SK-N-SH treated with all-trans-retinoic acid at 6 μM for 48 hours (cell line): ENCODE results near the gene SHANK3.

Experiments
- ATAC-seq: fragments of 200-7000 bp; cut with Tn5 transposase; 3 replicates; pipeline ENCODE4 v1.9.1; 2020; ENCODE audit warnings: mild to moderate bottlenecking, moderate library complexity
- ARNTL ChIP-seq: fragments of 450-650 bp; formaldehyde crosslinking; IDR thresholded peaks from 2 replicates; pipeline ENCODE4 v1.5.0; 2020; ENCODE audit warnings: low read depth, mild to moderate bottlenecking, moderate library complexity, borderline replicate concordance
- BACH2 ChIP-seq: fragments of 250-450 bp; sonication (Bioruptor Pico); IDR thresholded peaks from 2 replicates; pipeline ENCODE4 v1.9.0; 2021; ENCODE audit warnings: mild to moderate bottlenecking, borderline replicate concordance
- CSDC2 ChIP-seq: fragments of 250-450 bp; sonication (Bioruptor Pico); IDR thresholded peaks from 2 replicates; pipeline ENCODE4 v1.5.0; 2020; ENCODE audit warnings: mild to moderate bottlenecking, moderate library complexity
- ESRRG ChIP-seq: fragments of 250-450 bp; sonication (Bioruptor Pico); IDR thresholded peaks from 2 replicates; pipeline ENCODE4 v1.6.1; 2021; ENCODE audit warnings: mild to moderate bottlenecking
- GLIS3 ChIP-seq: fragments of 250-450 bp; sonication (Bioruptor Pico); IDR thresholded peaks from 2 replicates; pipeline ENCODE4 v1.5.0; 2020; ENCODE audit warnings: mild to moderate bottlenecking, moderate library complexity
- ISL1 ChIP-seq: fragments of 250-450 bp; sonication (Bioruptor Pico); IDR thresholded peaks from 2 replicates; pipeline ENCODE4 v2.1.2; 2022; ENCODE audit warnings: mild to moderate bottlenecking, moderate library complexity
- OSR1 ChIP-seq: fragments of 250-450 bp; sonication (Bioruptor Pico); IDR thresholded peaks from 2 replicates; pipeline ENCODE4 v1.8.0; 2022; ENCODE audit warnings: moderate library complexity, mild to moderate bottlenecking, inconsistent platforms
- PPARA ChIP-seq: fragments of 250-450 bp; sonication (Bioruptor Pico); IDR thresholded peaks from 2 replicates; pipeline ENCODE4 v1.5.0; 2020; ENCODE audit warnings: mild to moderate bottlenecking, borderline replicate concordance
- RARB ChIP-seq: fragments of 250-450 bp; sonication (Bioruptor Pico); IDR thresholded peaks from 2 replicates; pipeline ENCODE4 v1.8.0; 2021; ENCODE audit warnings: mild to moderate bottlenecking, moderate library complexity
- SNAI2 ChIP-seq: fragments of 250-450 bp; sonication (Bioruptor Pico); IDR thresholded peaks from 2 replicates; pipeline ENCODE4 v1.5.0; 2020; ENCODE audit warnings: mild to moderate bottlenecking, moderate library complexity
- TCF4 ChIP-seq: fragments of 250-450 bp; sonication (Bioruptor Pico); IDR thresholded peaks from 2 replicates; pipeline ENCODE4 v1.8.0; 2021; ENCODE audit warnings: mild to moderate bottlenecking, moderate library complexity, borderline replicate concordance
- TOX ChIP-seq: fragments of 250-450 bp; sonication (Bioruptor Pico); IDR thresholded peaks from 2 replicates; pipeline ENCODE4 v1.8.0; 2021; ENCODE audit warnings: mild to moderate bottlenecking, moderate library complexity, borderline replicate concordance
- TSHZ2 ChIP-seq: fragments of 250-450 bp; sonication (Bioruptor Pico); IDR thresholded peaks from 2 replicates; pipeline ENCODE4 v1.5.0; 2020; ENCODE audit warnings: mild to moderate bottlenecking, moderate library complexity
- ZC3H10 ChIP-seq: fragments of 250-450 bp; sonication (Bioruptor Pico); IDR thresholded peaks from 2 replicates; pipeline ENCODE4 v1.5.1; 2021; ENCODE audit warnings: mild to moderate bottlenecking, moderate library complexity
- ZFP3 ChIP-seq: fragments of 250-450 bp; sonication (Bioruptor Pico); IDR thresholded peaks from 2 replicates; pipeline ENCODE4 v1.5.0; 2020; ENCODE audit warnings: mild to moderate bottlenecking, moderate library complexity
- ZFP30 ChIP-seq: fragments of 450-650 bp; formaldehyde crosslinking; IDR thresholded peaks from 2 replicates; pipeline ENCODE4 v1.5.0; 2022; ENCODE audit warnings: mild to moderate bottlenecking, moderate library complexity
- ZNF565 ChIP-seq: fragments of 450-650 bp; formaldehyde crosslinking; conservative IDR thresholded peaks from 2 replicates; pipeline ENCODE4 v1.5.0; 2020; ENCODE audit warnings: low read depth, mild to moderate bottlenecking, moderate library complexity
- ZNF70 ChIP-seq: fragments of 450-650 bp; formaldehyde crosslinking; IDR thresholded peaks from 2 replicates; pipeline ENCODE4 v1.5.0; 2020; ENCODE audit warnings: mild to moderate bottlenecking, moderate library complexity
- ZNF8 ChIP-seq: fragments of 450-650 bp; formaldehyde crosslinking; IDR thresholded peaks from 2 replicates; pipeline ENCODE4 v1.5.0; 2020; ENCODE audit warnings: mild to moderate bottlenecking, moderate library complexity
- TF ChIP-seq, protein P1 (sequence below): fragments of 250-450 bp; sonication (Bioruptor Pico); IDR thresholded peaks from 2 replicates; pipeline ENCODE4 v1.5.1; 2021; ENCODE audit warnings: mild to moderate bottlenecking, moderate library complexity
- TF ChIP-seq, protein P2 (sequence below): fragments of 250-450 bp; sonication (Bioruptor Pico); IDR thresholded peaks from 2 replicates; pipeline ENCODE4 v1.5.1; 2020; ENCODE audit warnings: low read depth, mild to moderate bottlenecking, moderate library complexity

SHANK3 gene

GRCh38 chr22:50699001-50699755 lies 26.6 kb downstream of the SHANK3 start:
- ATAC-seq, result no peak

DNA sequence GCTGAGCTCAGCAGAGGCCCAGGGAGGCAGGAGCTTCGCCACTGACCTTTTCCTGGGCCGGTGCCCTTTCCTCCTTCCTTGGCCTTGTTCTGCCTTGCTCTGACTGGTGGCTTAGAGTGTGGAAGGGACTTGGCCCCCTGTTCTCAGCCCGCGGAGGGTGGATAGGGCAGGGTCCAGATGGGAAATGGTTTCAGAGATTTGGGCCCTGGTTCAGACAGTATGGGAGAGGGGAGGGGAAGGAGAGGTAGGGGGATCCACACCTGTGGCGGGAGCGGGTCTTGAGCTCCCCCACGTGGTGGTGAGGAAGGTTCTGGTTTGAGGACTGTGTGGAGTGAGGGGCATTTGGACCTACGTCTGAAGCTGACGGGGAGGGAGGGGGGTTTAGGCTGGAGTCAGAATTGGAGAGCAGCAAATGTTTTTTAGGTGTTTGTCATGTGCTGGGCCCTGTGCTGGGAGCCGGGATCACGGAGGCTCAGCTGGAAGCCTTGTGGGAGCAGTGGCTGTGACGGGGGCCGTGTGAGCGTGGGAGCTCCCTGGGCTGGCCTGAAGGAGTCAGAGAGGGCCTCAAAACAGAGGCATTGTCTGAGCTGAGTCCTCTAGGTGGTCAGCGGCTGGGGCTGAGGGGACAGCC lies 27.2 kb downstream of the SHANK3 start:
- ATAC-seq, result no peak
- TF ChIP-seq TOX (CRISPR knock-in tag) (no peak), TSHZ2 (CRISPR knock-in tag) (no peak), TCF4 (CRISPR knock-in tag) (no peak), SNAI2 (CRISPR knock-in tag) (no peak), ZNF565 (CRISPR knock-in tag) (no peak), ISL1 (CRISPR knock-in tag) (no peak), ZFP3 (no peak), OSR1 (CRISPR knock-in tag) (no peak), ZC3H10 (CRISPR knock-in tag) (no peak), ZFP30 (no peak), BACH2 (CRISPR knock-in tag) (no peak), ZNF8 (no peak), ESRRG (CRISPR knock-in tag) (no peak), RARB (CRISPR knock-in tag) (no peak), GLIS3 (CRISPR knock-in tag) (no peak)
- TF ChIP-seq, protein P1, sequence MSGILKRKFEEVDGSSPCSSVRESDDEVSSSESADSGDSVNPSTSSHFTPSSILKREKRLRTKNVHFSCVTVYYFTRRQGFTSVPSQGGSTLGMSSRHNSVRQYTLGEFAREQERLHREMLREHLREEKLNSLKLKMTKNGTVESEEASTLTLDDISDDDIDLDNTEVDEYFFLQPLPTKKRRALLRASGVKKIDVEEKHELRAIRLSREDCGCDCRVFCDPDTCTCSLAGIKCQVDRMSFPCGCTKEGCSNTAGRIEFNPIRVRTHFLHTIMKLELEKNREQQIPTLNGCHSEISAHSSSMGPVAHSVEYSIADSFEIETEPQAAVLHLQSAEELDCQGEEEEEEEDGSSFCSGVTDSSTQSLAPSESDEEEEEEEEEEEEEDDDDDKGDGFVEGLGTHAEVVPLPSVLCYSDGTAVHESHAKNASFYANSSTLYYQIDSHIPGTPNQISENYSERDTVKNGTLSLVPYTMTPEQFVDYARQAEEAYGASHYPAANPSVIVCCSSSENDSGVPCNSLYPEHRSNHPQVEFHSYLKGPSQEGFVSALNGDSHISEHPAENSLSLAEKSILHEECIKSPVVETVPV (CRISPR knock-in tag), result no peak

More at GRCh38 chr22:50699001-50699755, 26.6 kb downstream of the SHANK3 start:
- TF ChIP-seq ZFP3 (no peak), GLIS3 (CRISPR knock-in tag) (no peak), ZC3H10 (CRISPR knock-in tag) (no peak), OSR1 (CRISPR knock-in tag) (no peak), ZNF8 (no peak), PPARA (no peak), ZNF70 (CRISPR knock-in tag) (no peak), ISL1 (CRISPR knock-in tag) (no peak)
- TF ChIP-seq, protein P1 (CRISPR knock-in tag), result no peak

DNA sequence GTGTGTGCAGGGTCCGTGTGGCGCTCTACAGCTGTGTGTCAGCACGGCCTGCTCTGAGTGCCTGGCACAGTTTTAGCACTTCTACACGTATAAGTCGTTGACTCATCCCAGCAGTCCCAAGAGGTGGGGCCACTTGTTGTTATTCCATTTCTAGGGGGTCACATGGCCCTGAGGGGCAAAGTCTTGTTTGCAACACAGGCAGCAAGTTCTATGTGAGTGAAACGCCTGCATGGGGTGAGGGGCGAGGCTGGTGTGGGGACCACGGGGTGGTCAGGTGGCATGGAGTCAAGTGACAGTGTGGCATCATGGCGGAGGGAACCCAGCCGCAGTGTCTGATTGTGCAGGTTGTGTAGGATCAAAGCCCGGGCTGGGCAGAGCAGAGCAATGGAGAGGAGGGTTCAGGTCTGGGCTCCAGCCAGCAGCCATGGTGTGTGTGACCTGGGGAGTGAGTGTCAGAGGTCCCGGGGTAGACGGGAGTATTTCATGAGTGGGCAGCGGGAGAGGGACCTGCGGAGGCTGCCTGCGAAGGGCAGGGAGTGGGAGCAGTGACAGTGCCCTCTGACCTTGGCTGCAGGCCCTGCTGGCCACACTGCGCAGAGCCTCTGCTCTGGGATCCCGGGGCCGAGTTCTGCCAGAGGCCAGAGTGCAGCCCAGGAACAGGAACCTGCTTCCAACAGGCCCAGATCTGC lies 27.9 kb downstream of the SHANK3 start:
- ATAC-seq, result no peak
- no peak for TF ChIP-seq TSHZ2 (CRISPR knock-in tag)
- TF ChIP-seq SNAI2 (CRISPR knock-in tag), result no peak
- TF ChIP-seq ESRRG (CRISPR knock-in tag), result no peak
- TF ChIP-seq, protein P1 (CRISPR knock-in tag), result no peak
- no peak for TF ChIP-seq ARNTL (CRISPR knock-in tag)
- no peak for TF ChIP-seq OSR1 (CRISPR knock-in tag)
- TF ChIP-seq TCF4 (CRISPR knock-in tag), result no peak
- TF ChIP-seq, protein P2, sequence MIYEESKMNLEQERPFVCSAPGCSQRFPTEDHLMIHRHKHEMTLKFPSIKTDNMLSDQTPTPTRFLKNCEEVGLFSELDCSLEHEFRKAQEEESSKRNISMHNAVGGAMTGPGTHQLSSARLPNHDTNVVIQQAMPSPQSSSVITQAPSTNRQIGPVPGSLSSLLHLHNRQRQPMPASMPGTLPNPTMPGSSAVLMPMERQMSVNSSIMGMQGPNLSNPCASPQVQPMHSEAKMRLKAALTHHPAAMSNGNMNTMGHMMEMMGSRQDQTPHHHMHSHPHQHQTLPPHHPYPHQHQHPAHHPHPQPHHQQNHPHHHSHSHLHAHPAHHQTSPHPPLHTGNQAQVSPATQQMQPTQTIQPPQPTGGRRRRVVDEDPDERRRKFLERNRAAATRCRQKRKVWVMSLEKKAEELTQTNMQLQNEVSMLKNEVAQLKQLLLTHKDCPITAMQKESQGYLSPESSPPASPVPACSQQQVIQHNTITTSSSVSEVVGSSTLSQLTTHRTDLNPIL (CRISPR knock-in tag), result no peak
- no peak for TF ChIP-seq CSDC2
- no peak for TF ChIP-seq GLIS3 (CRISPR knock-in tag)
- TF ChIP-seq TOX (CRISPR knock-in tag), result no peak
- no peak for TF ChIP-seq ZNF565 (CRISPR knock-in tag)
- no peak for TF ChIP-seq ZNF70 (CRISPR knock-in tag)
- TF ChIP-seq ZNF8, result no peak
- no peak for TF ChIP-seq ZFP30
- TF ChIP-seq ZC3H10 (CRISPR knock-in tag), result no peak
